ENCODE results near the gene SEM1. TPM values are rescaled to one million over a fixed set of nuclear protein-coding genes. Genes with fewer than 3 reads are reported as not detected.
"Not testable (repeated sequence)": the region's sequence is repeated elsewhere in the genome, so short reads cannot be mapped to it uniquely, and the experiment has no call there.

The SEM1 gene
- total RNA-seq, 1 experiment from 2014 or later, result 71.2 TPM

DNA sequence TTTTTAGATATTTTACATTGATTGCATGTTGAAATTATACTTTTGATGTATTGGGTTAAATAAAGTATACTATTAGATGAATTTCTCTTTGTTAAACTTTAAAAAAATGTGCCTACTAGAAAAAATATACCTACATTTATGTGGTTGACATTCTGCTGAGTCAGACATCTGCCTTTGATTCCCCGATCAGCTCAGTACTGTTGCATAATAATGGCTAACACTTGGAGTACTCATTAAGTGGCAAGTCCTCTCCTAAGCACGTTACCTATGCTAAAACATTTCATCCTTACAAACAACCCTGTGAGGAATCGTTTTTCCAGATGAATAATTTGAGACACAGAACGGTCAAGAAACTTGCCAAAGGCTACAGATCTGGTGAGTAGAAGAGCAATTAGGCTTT is 14.0 kb upstream of the SEM1 start:
- CTCF ChIA-PET, result interaction anchor here (0.6 kb wide), 1 partner anchor 175 kb away, joined by 6 read pairs; no protein-coding TSS in a partner anchor
- DNase-seq, result no peak
- no peak overlapping the region for H3K4me3 Mint-ChIP-seq (ENCODE audit: low read depth, unreplicated experiment)

DNA sequence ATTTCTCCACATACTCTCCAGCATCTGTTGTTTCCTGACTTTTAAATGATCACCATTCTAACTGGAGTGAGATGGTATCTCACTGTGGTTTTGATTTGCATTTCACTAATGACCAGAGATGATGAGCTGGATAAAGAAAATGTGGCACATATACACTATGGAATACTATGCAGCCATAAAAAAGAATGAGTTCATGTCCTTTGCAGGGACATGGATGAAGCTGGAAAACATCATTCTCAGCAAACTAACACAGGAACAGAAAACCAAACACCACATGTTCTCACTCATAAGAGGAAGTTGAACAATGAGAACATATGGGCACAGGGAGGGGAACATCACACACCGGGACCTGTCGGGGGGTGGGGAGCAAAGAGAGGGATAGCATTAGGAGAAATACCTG is 13.3 kb upstream of the SEM1 start:
- H3K27ac Mint-ChIP-seq (ENCODE audit: unreplicated experiment); H3K9me3 Mint-ChIP-seq (ENCODE audit: low read depth, unreplicated experiment); H3K36me3 Mint-ChIP-seq (ENCODE audit: insufficient read depth, unreplicated experiment); DNase-seq; BruUV-seq (replicated peaks); H3K4me3 Mint-ChIP-seq (ENCODE audit: low read depth, unreplicated experiment); H3K27me3 Mint-ChIP-seq (ENCODE audit: unreplicated experiment); intact Hi-C loops (cut with micrococcal nuclease; ENCODE audit: unreplicated experiment): not testable (repeated sequence)
- CTCF ChIA-PET, result interaction anchor here (0.6 kb wide), 1 partner anchor 176 kb away, joined by 6 read pairs; no protein-coding TSS in a partner anchor
- H3K4me1 Mint-ChIP-seq (ENCODE audit: low read depth, unreplicated experiment), result peaks cover 18% of the 10 kb centered on the region

More for the DNA sequence above, 14.0 kb upstream of the SEM1 start:
- H3K9me3 Mint-ChIP-seq (ENCODE audit: low read depth, unreplicated experiment), result no peaks in the 10 kb centered on the region
- TF ChIP-seq, protein P1, sequence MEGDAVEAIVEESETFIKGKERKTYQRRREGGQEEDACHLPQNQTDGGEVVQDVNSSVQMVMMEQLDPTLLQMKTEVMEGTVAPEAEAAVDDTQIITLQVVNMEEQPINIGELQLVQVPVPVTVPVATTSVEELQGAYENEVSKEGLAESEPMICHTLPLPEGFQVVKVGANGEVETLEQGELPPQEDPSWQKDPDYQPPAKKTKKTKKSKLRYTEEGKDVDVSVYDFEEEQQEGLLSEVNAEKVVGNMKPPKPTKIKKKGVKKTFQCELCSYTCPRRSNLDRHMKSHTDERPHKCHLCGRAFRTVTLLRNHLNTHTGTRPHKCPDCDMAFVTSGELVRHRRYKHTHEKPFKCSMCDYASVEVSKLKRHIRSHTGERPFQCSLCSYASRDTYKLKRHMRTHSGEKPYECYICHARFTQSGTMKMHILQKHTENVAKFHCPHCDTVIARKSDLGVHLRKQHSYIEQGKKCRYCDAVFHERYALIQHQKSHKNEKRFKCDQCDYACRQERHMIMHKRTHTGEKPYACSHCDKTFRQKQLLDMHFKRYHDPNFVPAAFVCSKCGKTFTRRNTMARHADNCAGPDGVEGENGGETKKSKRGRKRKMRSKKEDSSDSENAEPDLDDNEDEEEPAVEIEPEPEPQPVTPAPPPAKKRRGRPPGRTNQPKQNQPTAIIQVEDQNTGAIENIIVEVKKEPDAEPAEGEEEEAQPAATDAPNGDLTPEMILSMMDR (IDR thresholded peaks at IDR 0.05; ENCODE audit: unreplicated experiment), result no peak
- H3K27me3 Mint-ChIP-seq (ENCODE audit: unreplicated experiment), result no peaks in the 10 kb centered on the region
- no peak overlapping the region for H3K27ac Mint-ChIP-seq (ENCODE audit: unreplicated experiment)
- H3K4me1 Mint-ChIP-seq (ENCODE audit: low read depth, unreplicated experiment), result peaks cover 18% of the 10 kb centered on the region
- intact Hi-C loops (cut with micrococcal nuclease; ENCODE audit: unreplicated experiment), result no loop called here
- no peaks in the 10 kb centered on the region for H3K36me3 Mint-ChIP-seq (ENCODE audit: insufficient read depth, unreplicated experiment)
- no TSS peak for BruUV-seq (replicated peaks)

DNA sequence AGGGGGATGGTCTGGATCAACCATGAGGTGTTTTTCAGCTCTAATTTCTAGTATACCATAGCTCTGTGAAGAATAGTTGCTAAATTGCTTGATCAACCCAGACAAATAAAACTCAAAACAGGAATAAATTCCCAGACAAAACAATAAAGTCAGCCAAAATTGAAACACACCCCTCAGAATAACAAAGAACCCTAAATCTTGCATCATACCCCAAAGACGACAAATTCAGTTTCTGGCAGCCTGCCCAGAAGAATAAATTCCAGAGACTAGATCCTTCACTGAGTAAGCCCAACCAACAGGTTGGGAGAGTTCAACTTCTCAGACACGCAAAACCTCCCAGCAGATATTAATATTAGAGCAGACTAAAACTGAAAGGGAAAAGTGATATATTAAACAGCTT is 11.2 kb upstream of the SEM1 start:
- DNase-seq, result peak; percentile 45
- peaks cover 11% of the 10 kb centered on the region for H3K27me3 Mint-ChIP-seq (ENCODE audit: unreplicated experiment)
- H3K9me3 Mint-ChIP-seq (ENCODE audit: low read depth, unreplicated experiment), result no peaks in the 10 kb centered on the region
- intact Hi-C loops (cut with micrococcal nuclease; ENCODE audit: unreplicated experiment), result no loop called here
- no peak overlapping the region for H3K4me3 Mint-ChIP-seq (ENCODE audit: low read depth, unreplicated experiment)
- H3K36me3 Mint-ChIP-seq (ENCODE audit: insufficient read depth, unreplicated experiment), result no peaks in the 10 kb centered on the region
- H3K4me1 Mint-ChIP-seq (ENCODE audit: low read depth, unreplicated experiment), result peaks cover 18% of the 10 kb centered on the region
- no TSS peak for BruUV-seq (replicated peaks)
- CTCF ChIA-PET, result no interaction called here
- H3K27ac Mint-ChIP-seq (ENCODE audit: unreplicated experiment), result peak overlapping the region; percentile 45
- TF ChIP-seq, protein P1 (IDR thresholded peaks at IDR 0.05; ENCODE audit: unreplicated experiment), result no peak

DNA sequence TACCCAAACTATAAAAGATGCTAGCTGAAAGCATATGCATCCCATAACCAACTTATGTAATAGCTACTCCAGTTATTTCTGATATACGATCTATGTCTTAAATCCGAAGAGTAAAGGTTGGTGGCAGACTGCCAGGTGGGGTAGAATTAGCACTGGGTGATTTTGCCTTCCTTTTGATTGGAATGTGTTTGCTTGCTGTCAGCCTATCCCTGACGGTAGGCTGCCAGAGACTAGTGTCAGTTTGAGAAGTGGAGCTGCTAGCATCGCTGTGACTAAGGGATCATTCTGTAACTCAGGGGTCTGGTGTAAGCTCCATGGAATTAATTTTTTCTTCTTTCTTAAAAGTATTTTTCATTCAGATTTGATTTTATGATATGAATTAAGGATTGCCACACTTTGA is 9.5 kb upstream of the SEM1 start:
- no TSS peak for BruUV-seq (replicated peaks)
- Mint-ChIP-seq H3K4me1 (ENCODE audit: low read depth, unreplicated experiment) (peaks cover 18% of the 10 kb centered on the region), H3K27ac (ENCODE audit: unreplicated experiment) (no peak overlapping the region), H3K27me3 (ENCODE audit: unreplicated experiment) (peaks cover 11% of the 10 kb centered on the region), H3K9me3 (ENCODE audit: low read depth, unreplicated experiment) (peaks cover 1% of the 10 kb centered on the region), H3K36me3 (ENCODE audit: insufficient read depth, unreplicated experiment) (no peaks in the 10 kb centered on the region), H3K4me3 (ENCODE audit: low read depth, unreplicated experiment) (no peak overlapping the region)
- CTCF ChIA-PET, result no interaction called here
- peak; percentile 4 for DNase-seq
- TF ChIP-seq, protein P1 (IDR thresholded peaks at IDR 0.05; ENCODE audit: unreplicated experiment), result no peak
- intact Hi-C loops (cut with micrococcal nuclease; ENCODE audit: unreplicated experiment), result no loop called here

DNA sequence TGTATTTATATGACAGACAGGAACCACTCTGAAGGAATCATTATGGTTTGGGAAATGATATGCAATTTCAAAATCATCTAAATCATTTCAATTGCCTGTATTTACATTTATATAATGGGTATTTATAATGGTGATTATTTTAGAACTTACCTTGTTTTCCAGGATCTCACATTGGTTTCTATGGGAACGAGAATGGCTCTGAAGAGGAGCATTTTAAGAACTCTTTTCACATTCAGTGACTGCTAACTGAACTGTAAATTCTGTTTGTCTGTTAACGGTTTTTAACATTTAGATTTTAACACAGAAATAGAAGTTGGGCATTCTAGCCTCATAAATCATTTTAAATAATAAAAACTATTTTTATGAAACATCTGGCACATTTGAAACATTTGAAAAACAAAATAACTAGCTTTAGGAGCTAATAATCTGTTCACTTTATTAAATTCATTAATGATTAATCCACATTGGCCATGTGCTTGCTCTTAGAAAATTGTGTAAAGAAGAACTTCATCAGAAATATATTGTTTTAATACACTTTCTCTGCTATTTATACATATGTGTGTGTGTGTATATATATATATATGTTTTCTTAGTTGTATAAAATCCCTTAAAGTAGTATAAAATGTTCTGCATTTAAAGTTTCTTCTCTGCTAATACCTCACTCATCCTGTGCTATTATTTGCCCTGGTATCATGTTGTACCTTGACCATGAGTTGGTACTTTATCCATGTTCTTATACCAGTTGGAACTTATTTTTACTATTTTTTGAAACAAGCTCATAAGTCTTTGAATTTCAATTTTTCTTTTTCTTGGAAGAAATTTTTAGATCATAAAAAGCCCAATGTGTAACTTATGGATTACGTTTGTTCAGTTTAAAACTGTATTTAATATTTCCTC is 8.7 kb upstream of the SEM1 start:
- peaks cover 18% of the 10 kb centered on the region for H3K4me1 Mint-ChIP-seq (ENCODE audit: low read depth, unreplicated experiment)
- peaks cover 11% of the 10 kb centered on the region for H3K27me3 Mint-ChIP-seq (ENCODE audit: unreplicated experiment)

More for the DNA sequence above, 8.7 kb upstream of the SEM1 start:
- H3K27ac Mint-ChIP-seq (ENCODE audit: unreplicated experiment), result no peak overlapping the region
- BruUV-seq (replicated peaks), result no TSS peak
- peaks cover 2% of the 10 kb centered on the region for H3K9me3 Mint-ChIP-seq (ENCODE audit: low read depth, unreplicated experiment)
- intact Hi-C loops (cut with micrococcal nuclease; ENCODE audit: unreplicated experiment), result no loop called here
- H3K36me3 Mint-ChIP-seq (ENCODE audit: insufficient read depth, unreplicated experiment), result no peaks in the 10 kb centered on the region
- no peak for DNase-seq
- TF ChIP-seq, protein P1 (IDR thresholded peaks at IDR 0.05; ENCODE audit: unreplicated experiment), result no peak
- no peak overlapping the region for H3K4me3 Mint-ChIP-seq (ENCODE audit: low read depth, unreplicated experiment)
- CTCF ChIA-PET, result no interaction called here
